Ovary (tissue), 3 donors: Measurements from ENCODE around the gene PPP2R3B.

Source experiments
- POLR2A ChIP-seq: fragments of 450-650 bp; IDR thresholded peaks from one replicate; pipeline ENCODE4 v1.6.1; 2017; ENCODE audit warnings: antibody characterized with exemption, mild to moderate bottlenecking, moderate library complexity
- TF ChIP-seq, protein P1 (sequence below), 3 donors: fragments of 450-650 bp in 2 of 3; fragments of 200-600 bp in 1 of 3; IDR thresholded peaks; one replicate each; pipeline versions ENCODE4 v1.5.1 to v1.8.0; 2016 to 2022; ENCODE audit warnings: antibody characterized with exemption in 3 of 3, mild to moderate bottlenecking in 1 of 3
- donor health status: DM: no; HTN: no; CAD: no.

DNA sequence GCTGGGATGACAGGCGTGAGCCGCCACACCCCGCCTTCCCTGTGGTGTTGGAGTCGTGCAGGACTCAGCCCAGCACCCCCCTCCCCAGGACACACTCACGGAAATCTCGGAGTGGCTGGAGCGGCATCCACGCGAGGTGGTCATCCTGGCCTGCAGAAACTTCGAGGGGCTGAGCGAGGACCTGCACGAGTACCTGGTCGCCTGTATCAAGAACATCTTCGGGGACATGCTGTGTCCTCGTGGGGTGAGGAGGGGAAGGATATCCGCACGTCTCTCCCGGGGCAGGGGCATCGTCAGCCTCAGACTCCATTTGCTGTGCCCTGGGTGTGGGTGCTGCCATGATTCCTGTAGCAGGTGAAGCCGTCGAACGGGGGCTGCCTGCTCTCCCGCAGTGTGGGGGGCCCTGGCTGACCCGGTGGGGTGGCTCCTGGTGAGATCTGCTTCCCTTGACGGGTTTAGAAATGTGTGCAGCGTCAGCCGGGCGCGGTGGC is 95.3 kb downstream of the PPP2R3B start:
- TF ChIP-seq POLR2A: no peak
- TF ChIP-seq, protein P1, sequence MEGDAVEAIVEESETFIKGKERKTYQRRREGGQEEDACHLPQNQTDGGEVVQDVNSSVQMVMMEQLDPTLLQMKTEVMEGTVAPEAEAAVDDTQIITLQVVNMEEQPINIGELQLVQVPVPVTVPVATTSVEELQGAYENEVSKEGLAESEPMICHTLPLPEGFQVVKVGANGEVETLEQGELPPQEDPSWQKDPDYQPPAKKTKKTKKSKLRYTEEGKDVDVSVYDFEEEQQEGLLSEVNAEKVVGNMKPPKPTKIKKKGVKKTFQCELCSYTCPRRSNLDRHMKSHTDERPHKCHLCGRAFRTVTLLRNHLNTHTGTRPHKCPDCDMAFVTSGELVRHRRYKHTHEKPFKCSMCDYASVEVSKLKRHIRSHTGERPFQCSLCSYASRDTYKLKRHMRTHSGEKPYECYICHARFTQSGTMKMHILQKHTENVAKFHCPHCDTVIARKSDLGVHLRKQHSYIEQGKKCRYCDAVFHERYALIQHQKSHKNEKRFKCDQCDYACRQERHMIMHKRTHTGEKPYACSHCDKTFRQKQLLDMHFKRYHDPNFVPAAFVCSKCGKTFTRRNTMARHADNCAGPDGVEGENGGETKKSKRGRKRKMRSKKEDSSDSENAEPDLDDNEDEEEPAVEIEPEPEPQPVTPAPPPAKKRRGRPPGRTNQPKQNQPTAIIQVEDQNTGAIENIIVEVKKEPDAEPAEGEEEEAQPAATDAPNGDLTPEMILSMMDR (IDR thresholded peaks at IDR 0.05): no peak
